Measurements from ENCODE around the gene IMMT. TPM values are rescaled to one million over a fixed set of nuclear protein-coding genes. Genes with fewer than 3 reads are reported as not detected.
"Not testable (repeated sequence)": the region's sequence is repeated elsewhere in the genome, so short reads cannot be mapped to it uniquely, and the experiment has no call there.

IMMT gene
- total RNA-seq, 1 donor from 2014 or later: 288 TPM

GRCh38 chr2:86230961-86231360 is 35.7 kb upstream of the IMMT start:
- peaks cover 27% of the 10 kb centered on the region for H3K4me1 ChIP-seq
- no peak for DNase-seq
- H3K36me3 ChIP-seq: no peaks in the 10 kb centered on the region
- no peak overlapping the region for H3K27ac ChIP-seq (replicated peaks)
- intact Hi-C loops (cut with micrococcal nuclease): no loop called here
- H3K4me3 ChIP-seq: no peak overlapping the region
- H3K27me3 ChIP-seq (ENCODE audit: low read depth): no peaks in the 10 kb centered on the region
- no peaks in the 10 kb centered on the region for H3K9me3 ChIP-seq (replicated peaks)
- TF ChIP-seq, protein P1, sequence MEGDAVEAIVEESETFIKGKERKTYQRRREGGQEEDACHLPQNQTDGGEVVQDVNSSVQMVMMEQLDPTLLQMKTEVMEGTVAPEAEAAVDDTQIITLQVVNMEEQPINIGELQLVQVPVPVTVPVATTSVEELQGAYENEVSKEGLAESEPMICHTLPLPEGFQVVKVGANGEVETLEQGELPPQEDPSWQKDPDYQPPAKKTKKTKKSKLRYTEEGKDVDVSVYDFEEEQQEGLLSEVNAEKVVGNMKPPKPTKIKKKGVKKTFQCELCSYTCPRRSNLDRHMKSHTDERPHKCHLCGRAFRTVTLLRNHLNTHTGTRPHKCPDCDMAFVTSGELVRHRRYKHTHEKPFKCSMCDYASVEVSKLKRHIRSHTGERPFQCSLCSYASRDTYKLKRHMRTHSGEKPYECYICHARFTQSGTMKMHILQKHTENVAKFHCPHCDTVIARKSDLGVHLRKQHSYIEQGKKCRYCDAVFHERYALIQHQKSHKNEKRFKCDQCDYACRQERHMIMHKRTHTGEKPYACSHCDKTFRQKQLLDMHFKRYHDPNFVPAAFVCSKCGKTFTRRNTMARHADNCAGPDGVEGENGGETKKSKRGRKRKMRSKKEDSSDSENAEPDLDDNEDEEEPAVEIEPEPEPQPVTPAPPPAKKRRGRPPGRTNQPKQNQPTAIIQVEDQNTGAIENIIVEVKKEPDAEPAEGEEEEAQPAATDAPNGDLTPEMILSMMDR (IDR thresholded peaks at IDR 0.05; ENCODE audit: borderline replicate concordance): no peak

GRCh38 chr2:86229221-86229620 is 34.0 kb upstream of the IMMT start:
- TF ChIP-seq, protein P1 (IDR thresholded peaks at IDR 0.05; ENCODE audit: borderline replicate concordance): no peak
- no peaks in the 10 kb centered on the region for H3K36me3 ChIP-seq
- no peaks in the 10 kb centered on the region for H3K27me3 ChIP-seq (ENCODE audit: low read depth)
- no peak overlapping the region for H3K27ac ChIP-seq (replicated peaks)
- intact Hi-C loops (cut with micrococcal nuclease): no loop called here
- no peak overlapping the region for H3K4me3 ChIP-seq
- no peak for DNase-seq
- H3K4me1 ChIP-seq: peaks cover 30% of the 10 kb centered on the region
- H3K9me3 ChIP-seq (replicated peaks): no peaks in the 10 kb centered on the region

- H3K4me3 ChIP-seq; H3K27me3 ChIP-seq (ENCODE audit: low read depth); H3K9me3 ChIP-seq (replicated peaks); DNase-seq; H3K36me3 ChIP-seq; H3K27ac ChIP-seq (replicated peaks); intact Hi-C loops (cut with micrococcal nuclease): not testable (repeated sequence)
- H3K4me1 ChIP-seq: peaks cover 32% of the 10 kb centered on the region
Measured at GRCh38 chr2:86228574-86228973, 33.3 kb upstream of the IMMT start.

DNA sequence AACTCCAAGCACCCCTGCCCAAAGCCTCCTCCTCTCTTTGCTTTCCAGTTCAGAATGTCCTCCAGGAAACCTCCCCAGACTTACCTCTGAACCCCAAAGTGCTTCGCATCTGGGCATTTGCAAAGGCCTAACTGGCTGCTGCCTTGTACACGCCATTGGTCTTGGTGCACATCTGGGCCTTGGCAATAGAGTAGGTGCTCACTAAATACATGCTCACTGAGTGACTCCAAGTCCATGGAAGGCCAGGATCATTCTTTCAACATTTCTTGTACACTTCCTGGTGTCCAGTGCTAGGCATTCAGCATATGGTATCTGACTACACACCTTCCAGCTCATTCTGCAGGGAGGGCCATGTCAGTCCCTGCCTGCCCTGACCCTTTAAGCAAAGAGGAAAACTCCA is 32.4 kb upstream of the IMMT start:
- Histone ChIP-seq H3K27ac (replicated peaks) (no peak overlapping the region), H3K9me3 (replicated peaks) (no peaks in the 10 kb centered on the region), H3K27me3 (ENCODE audit: low read depth) (no peaks in the 10 kb centered on the region), H3K4me3 (no peak overlapping the region), H3K36me3 (no peaks in the 10 kb centered on the region), H3K4me1 (peaks cover 41% of the 10 kb centered on the region)
- no peak for DNase-seq
- intact Hi-C loops (cut with micrococcal nuclease): no loop called here
- TF ChIP-seq, protein P1 (IDR thresholded peaks at IDR 0.05; ENCODE audit: borderline replicate concordance): no peak

GRCh38 chr2:86226636-86227520 is 31.6 kb upstream of the IMMT start:
- intact Hi-C loops (cut with micrococcal nuclease): no loop called here

More at GRCh38 chr2:86226636-86227520, 31.6 kb upstream of the IMMT start:
- TF ChIP-seq, protein P1 (IDR thresholded peaks at IDR 0.05; ENCODE audit: borderline replicate concordance): no peak
- H3K27ac ChIP-seq (replicated peaks): peak overlapping the region; percentile 38
- H3K27me3 ChIP-seq (ENCODE audit: low read depth): no peaks in the 10 kb centered on the region
- H3K4me1 ChIP-seq: peaks cover 49% of the 10 kb centered on the region
- H3K9me3 ChIP-seq (replicated peaks): no peaks in the 10 kb centered on the region
- H3K36me3 ChIP-seq: no peaks in the 10 kb centered on the region
- no peak overlapping the region for H3K4me3 ChIP-seq
- no peak for DNase-seq
